Activated T-cell treated with anti-CD3 and anti-CD28 coated beads, Interleukin-2, amount 50 U/mL, for 48 hours (primary cell): ENCODE measurements around the gene MOGAT2.

Experiments used
- DNase-seq, 2 experiments: peaks; one replicate each; pipeline ENCODE4 v3.0.0-alpha.2; 2020

Gene MOGAT2

DNA sequence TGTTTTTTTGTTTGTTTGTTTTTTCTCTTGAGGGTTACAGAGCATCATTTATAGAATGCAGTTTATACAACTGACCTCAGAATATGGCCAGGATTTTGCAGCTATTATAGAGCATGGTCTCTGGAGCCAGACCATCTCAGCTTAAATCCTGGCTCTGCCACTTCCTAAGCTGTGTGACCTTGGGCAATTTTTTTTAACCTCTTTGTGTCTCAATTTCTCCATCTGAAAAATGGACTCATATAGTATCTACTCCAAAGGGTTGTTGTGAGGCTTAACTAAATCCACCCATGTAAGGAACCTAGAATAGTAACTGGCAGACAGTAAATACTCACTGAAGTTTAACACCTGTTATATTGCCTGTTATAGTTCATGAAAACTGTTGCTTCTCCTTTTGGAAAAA, 42.6 kb downstream of the MOGAT2 start:
- DNase-seq: no peak

DNA sequence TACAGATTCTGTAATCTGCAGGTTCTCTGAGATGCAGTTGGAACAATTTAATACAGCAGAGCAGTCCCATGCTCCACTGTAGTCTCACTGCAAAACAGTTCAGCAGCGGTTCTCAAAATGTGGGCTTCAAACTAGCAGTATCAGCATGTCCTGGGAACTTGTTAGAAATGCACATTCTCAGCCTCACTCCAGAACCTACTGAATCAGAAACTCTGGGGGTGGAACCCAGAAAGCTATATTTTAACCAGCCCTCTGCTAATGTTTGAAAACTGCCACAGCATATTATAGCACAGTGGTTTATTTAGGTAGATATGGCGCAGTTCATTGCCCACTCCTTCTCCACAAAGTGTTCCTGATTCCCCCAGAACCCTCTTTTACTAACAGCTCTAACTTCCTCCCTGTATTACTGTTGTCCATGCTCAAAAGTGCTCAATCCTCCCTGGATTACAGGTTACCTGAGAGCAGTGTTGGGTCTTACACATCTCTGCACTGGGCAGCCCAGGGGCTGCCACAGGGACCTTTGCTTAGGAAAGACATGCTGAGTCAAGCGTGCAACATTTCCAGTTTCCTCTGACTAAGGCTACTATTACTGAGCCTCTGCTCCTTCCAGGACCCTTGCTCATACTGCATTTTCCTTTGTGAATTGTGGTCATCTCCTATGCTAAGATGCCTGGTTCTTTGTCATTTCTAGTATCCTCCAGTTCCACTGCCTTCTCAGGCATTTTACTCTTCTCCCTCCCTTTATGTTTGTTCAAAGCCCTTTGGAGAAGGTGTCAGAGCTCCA, 43.3 kb downstream of the MOGAT2 start:
- no peak for DNase-seq

DNA sequence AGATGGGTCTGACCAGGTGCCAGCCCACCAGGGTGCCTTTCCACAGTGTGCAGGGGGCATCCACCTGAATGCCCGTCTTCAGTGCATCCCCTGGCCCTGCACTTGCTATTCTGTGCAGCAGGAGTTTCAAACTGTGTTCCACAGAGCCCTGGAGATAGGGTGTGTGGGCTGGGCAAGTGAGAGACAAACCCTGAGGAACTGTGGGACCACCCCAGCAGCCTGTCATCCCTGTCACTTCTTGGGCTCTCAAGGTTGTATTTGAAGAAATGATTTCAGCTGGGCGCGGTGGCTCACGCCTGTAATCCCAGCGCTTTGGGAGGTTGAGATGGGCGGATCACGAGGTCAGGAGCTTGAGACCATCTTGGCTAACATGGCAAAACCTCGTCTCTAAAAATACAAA, 44.5 kb downstream of the MOGAT2 start:
- DNase-seq: no peak

DNA sequence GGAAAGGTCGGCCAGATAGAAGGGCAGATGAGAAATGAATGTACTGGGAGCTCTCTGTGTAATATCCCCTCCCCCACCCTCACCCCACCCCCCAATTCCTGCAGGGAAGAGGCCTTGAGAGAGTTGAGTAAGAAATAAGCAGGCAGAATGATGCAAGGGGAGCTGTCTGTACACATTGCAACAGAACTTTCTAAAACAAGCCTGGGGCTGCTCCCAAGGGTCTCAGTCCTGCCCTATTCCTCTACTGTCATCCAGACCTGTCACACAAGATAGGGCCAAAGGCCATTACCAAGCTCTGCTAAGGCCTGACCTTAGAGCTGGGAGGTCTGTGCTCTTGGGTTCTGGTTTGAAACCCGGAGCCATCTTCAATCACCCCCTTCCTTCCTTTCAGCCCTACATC, 45.2 kb downstream of the MOGAT2 start:
- DNase-seq: no peak

DNA sequence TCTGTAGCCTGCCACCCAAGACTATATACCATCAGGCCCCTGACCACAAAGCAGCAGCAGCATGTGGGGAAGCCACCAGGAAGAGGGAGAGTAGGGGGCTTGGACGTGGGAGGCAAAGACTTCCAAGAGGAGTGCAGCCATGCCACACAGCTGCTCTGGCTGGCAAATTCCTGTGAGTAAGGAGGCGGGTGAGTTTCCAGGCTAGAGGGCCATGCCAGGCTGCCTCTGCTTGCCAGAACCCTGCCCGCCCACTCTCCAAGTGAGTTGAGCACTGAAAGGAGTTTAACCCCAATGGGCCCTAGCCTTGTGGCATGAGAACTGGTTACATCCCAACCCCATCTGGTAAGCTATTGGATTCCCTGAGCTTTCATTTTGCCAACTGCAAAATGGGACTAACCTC, 46.2 kb downstream of the MOGAT2 start:
- DNase-seq: no peak

DNA sequence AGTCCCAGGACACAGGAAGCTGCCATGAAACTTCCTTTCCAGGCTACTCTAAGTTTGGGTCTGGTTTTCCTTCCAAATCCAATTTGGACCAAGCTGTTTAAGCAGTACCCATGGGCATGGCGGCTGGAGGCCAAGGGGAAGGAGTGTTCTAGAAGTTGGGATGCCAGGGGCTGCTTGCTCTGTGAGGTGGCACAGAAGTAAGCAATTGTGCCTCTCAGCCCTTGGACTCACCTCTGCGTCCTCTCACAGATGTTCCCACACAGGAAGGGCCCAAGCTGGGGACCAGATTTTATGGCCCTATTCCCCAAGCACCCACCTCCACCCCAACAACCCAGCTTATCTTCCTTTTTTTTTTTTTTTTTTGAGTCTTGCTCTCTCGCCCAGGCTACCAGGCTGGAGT, 47.5 kb downstream of the MOGAT2 start:
- DNase-seq: no peak

DNA sequence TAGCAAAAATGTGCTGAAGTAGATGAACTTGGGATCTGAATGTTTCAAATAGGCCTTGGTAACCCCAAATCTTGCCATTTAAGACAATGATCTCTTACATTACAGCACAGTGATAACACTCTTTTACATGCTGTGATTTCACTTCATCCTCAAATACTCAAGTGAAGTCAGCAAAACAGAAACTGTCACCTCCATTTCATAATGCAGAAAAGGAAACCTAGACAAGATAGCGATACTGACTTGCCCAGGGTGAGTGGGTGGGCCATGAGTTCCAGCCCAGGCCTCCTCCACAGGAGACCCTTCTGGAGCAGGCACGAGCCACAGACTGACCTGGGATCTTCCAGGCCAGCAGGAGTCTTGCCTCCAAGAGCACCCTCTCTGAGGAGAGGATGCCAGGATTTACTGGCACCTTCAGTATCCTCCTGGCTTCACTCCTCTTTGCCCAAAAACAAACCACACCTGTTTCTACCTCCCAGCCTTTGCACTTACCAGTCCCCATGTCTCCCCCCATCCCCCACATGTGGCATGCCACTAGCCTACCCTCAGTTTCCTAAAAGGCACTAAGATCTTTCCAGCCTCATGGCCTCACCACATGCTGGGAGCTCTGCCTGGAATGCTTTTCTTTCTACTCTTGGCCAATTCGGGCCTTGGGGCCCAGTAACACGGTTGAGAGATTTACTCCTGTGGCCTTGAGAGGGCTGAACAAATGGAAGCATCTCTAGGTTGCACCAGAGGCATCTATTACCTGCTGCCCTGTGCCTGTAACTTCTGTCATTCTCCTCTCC, 49.0 kb downstream of the MOGAT2 start:
- no peak for DNase-seq

DNA sequence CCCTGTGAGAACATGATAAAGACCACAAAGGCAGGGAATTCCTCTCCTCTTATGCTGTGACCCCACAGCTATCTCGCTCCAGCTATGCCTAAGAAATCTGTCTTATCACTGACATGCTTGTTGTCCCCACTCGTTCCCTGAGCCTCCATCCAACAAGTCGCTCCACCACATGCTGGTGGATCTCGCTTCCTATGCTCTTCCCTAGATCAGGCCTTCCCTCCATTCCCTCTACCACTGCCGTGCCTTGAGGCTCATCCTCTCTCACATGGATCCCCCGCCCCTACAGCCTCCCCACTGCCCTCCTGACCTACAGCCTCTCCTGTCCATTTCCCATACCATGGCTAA, 49.6 kb downstream of the MOGAT2 start:
- DNase-seq: no peak

DNA sequence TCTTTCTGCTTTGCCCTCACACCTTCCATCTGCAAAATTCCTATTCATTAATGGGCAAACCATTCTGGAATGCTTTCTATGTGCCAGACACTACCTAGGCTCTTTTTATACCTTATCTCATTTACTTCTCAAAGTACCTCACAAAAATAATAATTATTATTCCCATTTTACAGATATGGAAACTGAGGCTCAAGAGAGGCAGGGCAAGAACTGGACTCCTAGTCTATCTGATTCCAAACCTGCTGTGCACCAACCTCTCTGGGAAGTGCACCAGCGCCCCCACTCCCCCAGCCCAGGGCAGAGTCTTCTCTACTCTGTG, 50.1 kb downstream of the MOGAT2 start:
- no peak for DNase-seq

DNA sequence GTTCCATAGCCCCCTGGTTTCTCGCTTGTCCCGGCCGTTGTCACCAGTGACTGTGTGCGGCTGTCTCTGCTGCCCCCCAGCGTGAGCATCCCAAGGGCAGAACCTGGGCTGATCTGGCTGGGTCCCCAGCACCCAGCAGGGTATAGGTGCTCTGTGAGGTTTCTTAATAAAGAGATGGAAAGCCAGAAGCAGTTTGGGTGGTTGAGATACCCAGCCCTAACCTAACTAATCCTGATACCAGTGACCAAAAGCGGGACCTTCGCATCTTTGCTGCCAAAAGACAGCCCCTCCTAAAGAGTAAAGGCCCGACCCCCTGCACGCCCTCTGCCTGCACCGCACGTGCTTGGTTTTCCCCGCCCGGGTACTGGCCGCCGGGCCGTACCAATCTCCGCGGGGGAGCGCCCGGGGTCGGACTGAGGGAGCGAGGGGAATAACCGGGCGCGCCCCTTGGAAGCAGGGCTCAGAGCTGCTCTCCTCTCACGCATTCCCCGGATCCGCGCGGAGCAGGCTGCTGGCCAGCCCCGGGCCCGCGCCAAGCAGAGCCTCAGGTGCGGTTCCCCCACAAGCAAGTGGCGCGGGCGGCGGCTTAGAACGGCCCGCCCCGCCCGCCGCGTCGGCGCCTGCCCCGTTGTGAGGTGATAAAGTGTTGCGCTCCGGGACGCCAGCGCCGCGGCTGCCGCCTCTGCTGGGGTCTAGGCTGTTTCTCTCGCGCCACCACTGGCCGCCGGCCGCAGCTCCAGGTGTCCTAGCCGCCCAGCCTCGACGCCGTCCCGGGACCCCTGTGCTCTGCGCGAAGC, 50.7 kb downstream of the MOGAT2 start, which contains the start of gene DGAT2:
DGAT2 (plus strand) TSS at position 667 of the 797 bp plus-strand sequence. CDS start 214 bp downstream, outside the sequence.
- DNase-seq: peak; percentile 80 to 85

DNA sequence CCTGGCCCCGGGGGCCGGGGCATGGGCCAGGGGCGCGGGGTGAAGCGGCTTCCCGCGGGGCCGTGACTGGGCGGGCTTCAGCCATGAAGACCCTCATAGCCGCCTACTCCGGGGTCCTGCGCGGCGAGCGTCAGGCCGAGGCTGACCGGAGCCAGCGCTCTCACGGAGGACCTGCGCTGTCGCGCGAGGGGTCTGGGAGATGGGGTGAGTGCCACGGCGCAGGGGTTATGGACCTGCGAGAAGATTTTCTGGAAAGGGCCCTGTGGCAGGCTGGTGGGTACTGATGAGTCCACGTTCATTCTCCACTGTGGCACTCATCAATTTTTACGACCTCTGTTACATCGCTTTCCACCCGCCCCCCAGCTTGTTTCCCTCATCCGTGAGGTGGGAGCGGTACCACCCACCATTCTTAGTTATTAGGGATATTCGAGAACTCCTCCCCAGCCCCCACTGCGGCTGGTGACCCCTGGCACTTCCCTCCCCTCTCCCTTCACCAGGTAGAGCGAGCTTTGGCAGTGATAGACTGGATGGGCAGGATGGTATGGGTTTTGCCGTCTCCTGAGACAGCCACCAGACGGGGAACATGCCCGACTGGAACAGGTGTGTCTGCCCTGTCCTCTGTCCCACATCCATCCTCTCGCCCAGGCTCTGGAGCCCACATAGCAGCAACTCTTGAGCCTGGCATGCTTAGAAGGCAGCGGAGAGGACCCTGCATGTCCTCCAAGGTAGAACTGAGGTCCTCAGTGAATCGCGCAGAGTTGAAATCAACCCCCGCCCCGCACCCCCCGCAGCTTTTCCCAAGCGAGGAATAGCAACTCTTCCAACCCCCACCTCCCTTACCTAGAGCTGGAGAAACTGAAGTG, 51.5 kb downstream of the MOGAT2 start:
- peak in 1 of 2 experiments; percentile 26 for DNase-seq

DNA sequence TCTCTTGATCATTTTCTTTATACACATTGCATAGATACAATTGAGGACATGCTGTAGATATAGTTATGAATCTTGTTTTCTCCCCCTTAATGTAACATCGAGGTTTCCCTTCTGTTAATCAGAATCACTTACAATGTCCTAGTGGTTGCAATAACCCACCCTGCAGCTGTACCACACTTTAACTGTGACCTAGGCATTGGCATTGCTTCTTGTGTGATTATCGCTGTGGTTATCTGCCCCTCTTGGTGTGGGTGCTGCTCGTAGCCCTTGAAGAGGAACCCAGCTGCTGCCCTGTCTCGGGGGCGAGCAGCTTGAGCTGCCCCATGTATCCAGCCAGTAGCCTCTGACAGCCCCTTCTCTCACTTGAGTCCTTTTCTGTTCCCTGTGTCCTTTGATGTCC, 52.5 kb downstream of the MOGAT2 start:
- DNase-seq: no peak

DNA sequence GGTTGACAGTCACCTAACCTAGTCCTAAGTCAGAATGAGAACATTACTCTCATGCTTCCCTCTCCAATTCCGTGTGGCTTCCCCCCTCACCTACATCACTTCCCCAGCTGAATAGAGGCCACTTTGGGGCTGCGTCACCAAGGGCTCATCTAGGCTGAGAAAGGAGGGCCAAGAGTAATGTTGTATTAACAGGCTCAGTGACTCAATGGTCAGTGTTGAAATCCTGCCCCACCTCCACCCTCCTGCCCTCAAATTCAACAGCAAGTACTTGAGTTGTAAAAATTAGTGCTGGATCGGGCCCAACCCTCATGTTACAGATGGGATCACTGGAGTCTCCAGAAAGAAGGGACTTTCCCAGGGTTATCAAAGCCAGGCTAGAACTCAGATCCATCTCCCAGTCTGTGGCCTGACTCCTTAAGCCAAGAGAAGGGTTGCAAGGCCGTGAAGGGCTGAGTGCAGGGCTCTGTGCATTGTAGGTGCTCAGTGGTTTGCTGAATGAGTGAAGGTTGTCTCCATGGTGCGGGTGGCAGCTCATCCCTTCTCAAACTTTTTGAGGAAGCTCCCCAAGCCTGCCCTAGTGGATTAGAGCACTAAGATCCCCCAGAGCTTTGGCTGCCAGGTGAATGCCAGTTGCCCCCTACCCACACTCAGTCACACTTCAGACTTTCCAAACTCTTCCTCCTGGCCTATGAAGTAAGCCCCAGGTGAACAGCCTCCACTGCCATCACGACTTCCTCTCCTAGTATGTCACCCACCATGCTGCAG, 54.2 kb downstream of the MOGAT2 start:
- DNase-seq: no peak

DNA sequence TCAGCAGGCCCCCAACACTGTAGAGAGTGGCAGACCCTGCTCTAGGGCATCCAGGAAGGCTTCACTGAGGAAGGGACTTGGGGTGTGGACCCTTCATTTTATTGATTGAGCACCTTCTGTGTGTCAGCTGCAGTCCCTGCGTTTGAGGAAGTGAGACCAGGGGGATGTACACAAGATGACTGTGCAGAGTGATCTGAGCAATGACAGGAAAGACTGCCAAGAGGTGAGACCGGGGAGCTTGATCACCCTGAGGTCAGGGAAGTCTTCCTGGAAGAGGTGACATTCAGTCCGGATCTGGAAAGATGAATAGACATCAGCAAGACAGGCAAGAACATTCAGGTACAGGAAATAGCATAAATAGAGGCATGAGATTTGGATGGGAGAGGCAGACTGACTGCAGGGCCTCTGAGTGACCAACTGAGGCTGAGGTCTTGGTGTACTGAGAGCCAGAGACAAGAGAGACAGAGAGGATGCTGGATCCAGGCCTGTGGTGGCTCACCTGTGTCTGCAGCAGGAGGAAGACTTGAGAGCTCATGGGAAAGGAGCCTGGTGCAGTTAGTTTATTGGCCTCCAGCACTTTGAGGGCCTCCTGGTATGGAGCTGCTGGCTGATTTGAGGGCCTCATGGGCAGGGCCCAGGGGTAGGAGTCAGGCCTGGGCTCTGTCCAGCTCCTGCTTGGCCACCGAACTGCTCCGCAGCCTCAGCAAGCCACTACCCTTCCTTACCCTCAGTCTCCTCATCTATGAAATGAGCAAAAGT, 56.1 kb downstream of the MOGAT2 start:
- peak in 1 of 2 experiments; percentile 36 for DNase-seq

DNA sequence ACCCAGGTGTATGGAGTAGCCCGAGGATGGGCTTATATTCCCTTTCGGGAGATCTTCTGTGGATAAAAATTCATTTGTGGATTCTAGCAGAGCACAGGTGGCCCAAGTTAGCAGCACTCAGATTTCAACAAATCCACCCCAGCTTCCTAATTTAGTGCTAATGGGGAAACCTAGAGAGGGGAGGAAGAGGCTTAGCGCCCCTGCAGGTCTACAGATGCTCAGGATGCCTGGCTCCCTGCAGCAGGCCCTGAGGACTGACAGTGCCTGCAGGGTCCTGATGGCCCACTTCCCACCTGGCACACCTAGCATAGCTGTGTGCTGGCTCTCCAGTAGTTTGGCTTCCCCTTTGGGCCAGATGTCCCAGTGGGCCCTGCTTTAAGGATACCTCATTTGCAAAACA, 57.4 kb downstream of the MOGAT2 start:
- no peak for DNase-seq

DNA sequence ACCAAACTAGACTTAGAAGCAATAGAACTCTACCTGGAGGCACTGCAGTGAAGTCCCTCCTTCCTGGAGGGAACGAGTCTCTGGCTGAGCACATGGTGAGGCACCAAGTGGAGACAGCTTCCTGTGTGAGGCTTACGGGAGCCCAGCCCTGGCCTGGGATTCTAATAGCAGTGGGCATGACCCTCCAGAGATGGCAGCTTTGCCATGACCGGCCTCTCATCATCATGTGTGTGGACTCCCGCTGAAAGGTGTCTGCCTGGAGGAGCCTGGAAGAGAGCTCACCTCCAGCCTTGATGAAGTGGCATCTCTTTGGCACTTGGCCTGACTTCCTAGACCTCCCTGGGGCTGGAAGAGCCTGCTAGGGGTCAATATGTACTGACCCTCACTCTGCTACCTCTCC, 58.9 kb downstream of the MOGAT2 start:
- DNase-seq: no peak

DNA sequence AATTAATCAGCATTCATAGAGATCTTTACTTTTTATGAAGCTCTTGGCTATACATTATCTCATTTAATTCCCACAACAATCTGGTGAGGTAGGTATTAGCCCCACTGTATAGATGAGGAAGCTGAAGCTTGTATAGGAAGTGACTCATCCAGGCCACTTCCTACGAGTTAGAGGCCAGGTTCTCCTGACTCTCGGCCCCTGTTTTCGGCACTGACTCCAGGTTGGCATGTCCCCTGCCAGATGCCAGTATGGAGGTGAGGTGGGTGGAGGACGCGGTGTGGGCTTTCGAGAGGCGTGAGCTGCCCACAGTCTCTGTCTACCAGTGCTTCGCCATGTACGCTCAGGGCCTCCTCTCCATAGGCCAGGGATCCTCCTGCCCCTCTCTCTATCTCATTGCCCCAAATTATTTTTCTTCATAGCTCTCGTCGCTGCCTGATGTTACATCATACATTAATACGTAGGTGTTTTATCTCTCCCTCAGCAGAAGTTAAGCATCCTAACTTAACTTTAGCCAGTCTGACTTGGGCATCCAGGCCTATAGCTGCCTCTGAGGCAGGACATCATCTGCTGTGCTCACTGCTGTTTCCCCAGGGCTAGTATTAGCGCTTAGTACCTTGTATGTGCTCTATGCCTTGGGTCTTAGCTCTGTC, 59.9 kb downstream of the MOGAT2 start:
- DNase-seq: no peak

DNA sequence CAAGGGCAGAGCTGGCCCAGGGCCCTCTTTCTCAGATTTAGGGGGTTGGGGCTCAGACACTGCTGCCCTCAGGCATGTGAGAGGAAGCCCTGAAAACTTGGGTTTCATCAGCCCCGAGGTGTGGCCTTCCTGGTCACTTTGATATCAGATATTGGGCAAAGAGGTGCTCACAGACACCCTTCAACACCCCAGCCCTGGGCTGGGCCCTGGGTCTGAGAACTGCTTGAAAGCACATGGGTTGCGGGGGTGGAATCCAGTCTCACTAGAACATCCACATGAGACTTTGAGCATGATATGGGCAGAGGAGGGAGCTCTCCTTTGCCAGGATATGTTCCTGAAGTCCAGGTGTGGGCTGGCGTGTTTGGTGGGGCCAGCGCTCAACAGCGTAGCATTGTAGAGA, 61.3 kb downstream of the MOGAT2 start:
- no peak for DNase-seq

DNA sequence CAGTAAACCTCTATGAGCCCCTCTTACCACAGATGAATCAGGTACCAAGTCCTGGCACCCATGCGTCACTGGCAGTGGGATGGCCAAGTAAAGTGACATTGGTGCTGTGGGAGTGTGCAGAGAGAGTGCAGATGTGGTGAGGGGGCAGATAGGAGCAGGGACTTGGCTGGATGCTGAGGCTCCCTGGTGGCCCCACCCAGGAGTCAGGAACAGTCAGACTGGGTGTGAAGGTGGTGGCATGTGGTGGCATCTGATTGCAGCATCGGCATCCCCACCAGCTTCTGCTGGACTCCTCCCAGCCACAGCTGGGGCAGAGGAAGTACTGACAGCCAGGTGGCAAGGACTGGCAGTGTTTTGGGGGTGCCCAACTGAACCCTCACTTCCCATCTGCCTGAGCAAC, 62.3 kb downstream of the MOGAT2 start:
- no peak for DNase-seq

DNA sequence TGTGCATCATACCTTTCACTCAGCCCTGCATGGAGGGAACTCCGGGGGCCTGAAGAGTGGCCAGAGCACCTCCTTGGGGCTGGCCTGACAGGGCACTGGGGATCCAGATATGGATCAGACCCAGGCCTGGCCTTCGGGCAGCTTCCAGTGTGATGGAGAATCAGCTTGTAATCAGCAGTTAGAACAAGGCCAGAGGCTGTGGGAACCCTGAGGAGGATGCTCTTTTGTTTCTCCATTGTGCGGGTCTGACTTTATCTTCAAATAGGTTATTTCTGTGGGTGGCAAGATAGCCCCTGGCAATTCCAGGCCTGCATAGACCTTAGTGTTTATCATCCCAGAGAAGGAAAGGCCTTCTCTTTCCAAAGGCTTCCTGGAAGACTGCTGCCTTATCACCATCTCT, 63.2 kb downstream of the MOGAT2 start:
- DNase-seq: no peak

DNA sequence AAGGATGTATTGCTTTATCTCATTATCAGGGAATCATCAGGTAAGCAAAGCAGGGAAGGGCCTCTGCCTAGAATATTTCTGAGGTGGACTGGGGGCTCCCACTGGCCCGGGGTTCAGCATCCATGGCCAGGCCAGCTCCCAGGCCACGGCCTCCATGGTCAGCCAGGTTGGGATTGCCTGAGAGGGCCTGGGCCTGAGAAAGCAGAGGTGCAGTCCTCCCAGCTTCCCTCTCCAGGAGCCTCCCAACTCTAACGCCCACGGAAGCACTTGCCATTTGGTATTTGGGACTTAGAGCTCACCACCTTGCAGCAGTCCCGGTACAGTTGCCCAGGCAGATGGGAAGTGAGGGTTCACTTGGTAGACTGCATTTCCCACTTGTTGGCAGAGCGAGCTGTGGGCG, 63.7 kb downstream of the MOGAT2 start:
- DNase-seq: no peak
